Measurements from ENCODE around the gene SERPINA6. TPM values are rescaled to one million over a fixed set of nuclear protein-coding genes. Genes with fewer than 3 reads are reported as not detected.

SERPINA6 gene
- total RNA-seq, 1 donor from 2014 or later, result not detected

- no peak overlapping the region for H3K4me3 Mint-ChIP-seq
- H3K36me3 Mint-ChIP-seq (ENCODE audit: low read depth), result no peaks in the 10 kb centered on the region
- H3K9me3 Mint-ChIP-seq, result no peaks in the 10 kb centered on the region
- no peak for TF ChIP-seq CTCF (conservative IDR thresholded peaks at IDR 0.05)
- no peaks in the 10 kb centered on the region for H3K27me3 Mint-ChIP-seq (ENCODE audit: low read depth)
- H3K27ac Mint-ChIP-seq (ENCODE audit: unreplicated experiment), result no peak overlapping the region
- H3K4me1 Mint-ChIP-seq, result no peaks in the 10 kb centered on the region
- DNase-seq (ENCODE audit: low read depth, low spot score), result no peak
Observed at GRCh38 chr14:94330432-94330831, 7.3 kb upstream of the SERPINA6 start.

GRCh38 chr14:94329857-94330256 is 6.7 kb upstream of the SERPINA6 start:
- no peaks in the 10 kb centered on the region for H3K9me3 Mint-ChIP-seq
- no peaks in the 10 kb centered on the region for H3K36me3 Mint-ChIP-seq (ENCODE audit: low read depth)
- no peaks in the 10 kb centered on the region for H3K27me3 Mint-ChIP-seq (ENCODE audit: low read depth)
- no peak overlapping the region for H3K27ac Mint-ChIP-seq (ENCODE audit: unreplicated experiment)
- H3K4me3 Mint-ChIP-seq, result no peak overlapping the region
- no peaks in the 10 kb centered on the region for H3K4me1 Mint-ChIP-seq
- TF ChIP-seq CTCF (conservative IDR thresholded peaks at IDR 0.05), result no peak
- DNase-seq (ENCODE audit: low read depth, low spot score), result no peak

GRCh38 chr14:94328196-94328595 is 5.1 kb upstream of the SERPINA6 start:
- no peak for TF ChIP-seq CTCF (conservative IDR thresholded peaks at IDR 0.05)
- Mint-ChIP-seq H3K36me3 (ENCODE audit: low read depth) (no peaks in the 10 kb centered on the region), H3K27ac (ENCODE audit: unreplicated experiment) (no peak overlapping the region), H3K4me1 (no peaks in the 10 kb centered on the region), H3K9me3 (no peaks in the 10 kb centered on the region), H3K27me3 (ENCODE audit: low read depth) (peaks cover 2% of the 10 kb centered on the region), H3K4me3 (no peak overlapping the region)
- DNase-seq (ENCODE audit: low read depth, low spot score), result no peak

GRCh38 chr14:94321421-94322271 is 1.5 kb downstream of the SERPINA6 start:
- TF ChIP-seq CTCF (conservative IDR thresholded peaks at IDR 0.05), result no peak
- no peak overlapping the region for H3K27ac Mint-ChIP-seq (ENCODE audit: unreplicated experiment)
- H3K36me3 Mint-ChIP-seq (ENCODE audit: low read depth), result no peaks in the 10 kb centered on the region
- H3K9me3 Mint-ChIP-seq, result no peaks in the 10 kb centered on the region
- H3K27me3 Mint-ChIP-seq (ENCODE audit: low read depth), result peaks cover 2% of the 10 kb centered on the region
- H3K4me1 Mint-ChIP-seq, result no peaks in the 10 kb centered on the region
- DNase-seq (ENCODE audit: low read depth, low spot score), result no peak
- H3K4me3 Mint-ChIP-seq, result no peak overlapping the region

- H3K4me1 Mint-ChIP-seq, result no peaks in the 10 kb centered on the region
- no peak for DNase-seq (ENCODE audit: low read depth, low spot score)
- no peaks in the 10 kb centered on the region for H3K9me3 Mint-ChIP-seq
- no peaks in the 10 kb centered on the region for H3K36me3 Mint-ChIP-seq (ENCODE audit: low read depth)
- H3K27me3 Mint-ChIP-seq (ENCODE audit: low read depth), result peaks cover 2% of the 10 kb centered on the region
- no peak for TF ChIP-seq CTCF (conservative IDR thresholded peaks at IDR 0.05)
- no peak overlapping the region for H3K4me3 Mint-ChIP-seq
- H3K27ac Mint-ChIP-seq (ENCODE audit: unreplicated experiment), result no peak overlapping the region
Observed at GRCh38 chr14:94320243-94320642, 2.9 kb downstream of the SERPINA6 start.

Data from neural crest cell (in vitro differentiated cells).